ENCODE measurements around the gene MAZ. TPM values are rescaled to one million over a fixed set of nuclear protein-coding genes. Genes with fewer than 3 reads are reported as not detected.
"Not testable (repeated sequence)": the region's sequence is repeated elsewhere in the genome, so short reads cannot be mapped to it uniquely, and the experiment has no call there.

MAZ gene
- total RNA-seq, 1 donor from 2014 or later, result 304 TPM

GRCh38 chr16:29825145-29826044, 19.1 kb downstream of the MAZ start:
- no peaks in the 10 kb centered on the region for H3K36me3 Mint-ChIP-seq (ENCODE audit: unreplicated experiment)
- no peak for TF ChIP-seq CTCF (IDR thresholded peaks at IDR 0.05)
- H3K4me3 Mint-ChIP-seq (ENCODE audit: unreplicated experiment), result peak overlapping the region; percentile 39
- no peaks in the 10 kb centered on the region for H3K27me3 Mint-ChIP-seq (ENCODE audit: unreplicated experiment)
- no peaks in the 10 kb centered on the region for H3K9me3 Mint-ChIP-seq (ENCODE audit: unreplicated experiment)
- DNase-seq (ENCODE audit: extremely low spot score, unreplicated experiment), result no peak
- H3K4me1 Mint-ChIP-seq (ENCODE audit: unreplicated experiment), result peaks cover 48% of the 10 kb centered on the region
- H3K27ac Mint-ChIP-seq (ENCODE audit: unreplicated experiment), result peak overlapping the region; percentile 89

GRCh38 chr16:29826342-29826695, 20.0 kb downstream of the MAZ start:
- DNase-seq (ENCODE audit: extremely low spot score, unreplicated experiment), result no peak
- peak overlapping the region; percentile 89 for H3K27ac Mint-ChIP-seq (ENCODE audit: unreplicated experiment)
- no peaks in the 10 kb centered on the region for H3K9me3 Mint-ChIP-seq (ENCODE audit: unreplicated experiment)
- H3K4me1 Mint-ChIP-seq (ENCODE audit: unreplicated experiment), result peaks cover 42% of the 10 kb centered on the region
- H3K4me3 Mint-ChIP-seq (ENCODE audit: unreplicated experiment), result no peak overlapping the region
- TF ChIP-seq CTCF (IDR thresholded peaks at IDR 0.05), result no peak
- no peaks in the 10 kb centered on the region for H3K27me3 Mint-ChIP-seq (ENCODE audit: unreplicated experiment)
- H3K36me3 Mint-ChIP-seq (ENCODE audit: unreplicated experiment), result peaks cover 6% of the 10 kb centered on the region

- Mint-ChIP-seq H3K27me3 (ENCODE audit: unreplicated experiment) (no peaks in the 10 kb centered on the region), H3K4me3 (ENCODE audit: unreplicated experiment) (no peak overlapping the region), H3K36me3 (ENCODE audit: unreplicated experiment) (peaks cover 25% of the 10 kb centered on the region), H3K4me1 (ENCODE audit: unreplicated experiment) (peaks cover 3% of the 10 kb centered on the region), H3K9me3 (ENCODE audit: unreplicated experiment) (no peaks in the 10 kb centered on the region), H3K27ac (ENCODE audit: unreplicated experiment) (no peak overlapping the region)
- no peak for TF ChIP-seq CTCF (IDR thresholded peaks at IDR 0.05)
- DNase-seq (ENCODE audit: extremely low spot score, unreplicated experiment), result no peak
Observed at GRCh38 chr16:29830774-29831173, 24.4 kb downstream of the MAZ start.

- Mint-ChIP-seq H3K36me3 (ENCODE audit: unreplicated experiment) (peaks cover 27% of the 10 kb centered on the region), H3K9me3 (ENCODE audit: unreplicated experiment) (no peaks in the 10 kb centered on the region), H3K27ac (ENCODE audit: unreplicated experiment) (no peak overlapping the region), H3K27me3 (ENCODE audit: unreplicated experiment) (no peaks in the 10 kb centered on the region), H3K4me3 (ENCODE audit: unreplicated experiment) (no peak overlapping the region), H3K4me1 (ENCODE audit: unreplicated experiment) (peaks cover 2% of the 10 kb centered on the region)
- no peak for DNase-seq (ENCODE audit: extremely low spot score, unreplicated experiment)
- TF ChIP-seq CTCF (IDR thresholded peaks at IDR 0.05), result no peak
Observed at GRCh38 chr16:29831490-29831889, 25.2 kb downstream of the MAZ start.

GRCh38 chr16:29833219-29833618, 26.9 kb downstream of the MAZ start:
- peaks cover 38% of the 10 kb centered on the region for H3K36me3 Mint-ChIP-seq (ENCODE audit: unreplicated experiment)
- H3K27ac Mint-ChIP-seq (ENCODE audit: unreplicated experiment); H3K4me1 Mint-ChIP-seq (ENCODE audit: unreplicated experiment); H3K27me3 Mint-ChIP-seq (ENCODE audit: unreplicated experiment); H3K9me3 Mint-ChIP-seq (ENCODE audit: unreplicated experiment); DNase-seq (ENCODE audit: extremely low spot score, unreplicated experiment); H3K4me3 Mint-ChIP-seq (ENCODE audit: unreplicated experiment): not testable (repeated sequence)

Data from osteocyte (in vitro differentiated cells).